Endometrium (tissue), 2 donors: ENCODE results near the gene FHL1.

Experiments used
- FAIRE-seq: peaks from 2 replicates; lab custom pipeline; 2012; peaks lifted over from hg19 to GRCh38; lab: Jason Lieb, UNC
- donor health status: control.
- donor health status: control.

FHL1 gene

GRCh38 chrX:136255541-136255940 is 108.2 kb downstream of the FHL1 start:
- FAIRE-seq, result no peak

GRCh38 chrX:136256026-136256425 is 108.7 kb downstream of the FHL1 start:
- FAIRE-seq, result no peak

GRCh38 chrX:136258951-136259350 is 111.6 kb downstream of the FHL1 start:
- FAIRE-seq, result no peak

GRCh38 chrX:136259543-136259942 is 112.2 kb downstream of the FHL1 start:
- FAIRE-seq, result no peak

- FAIRE-seq, result no peak
These were observed 113.4 kb downstream of the FHL1 start for GRCh38 chrX:136260776-136261175.
